22Rv1 (cell line): Measurements from ENCODE around the gene KIF1C.

Experiments
- CTCF ChIP-seq: fragments of 450-650 bp; IDR thresholded peaks from 2 replicates; pipeline ENCODE4 v1.5.1; 2017; ENCODE audit warnings: mild to moderate bottlenecking
- ZFX ChIP-seq: fragments of 450-650 bp; IDR thresholded peaks from 2 replicates; pipeline ENCODE4 v1.6.1; 2017; ENCODE audit warnings: antibody characterized with exemption, borderline replicate concordance

- TF ChIP-seq CTCF (no peak), ZFX (no peak)
These were observed 37.3 kb upstream of the KIF1C start for GRCh38 chr17:4960279-4960922.
